Measurements from ENCODE around the gene ACTL9.

- TF ChIP-seq POLR2AphosphoS5 (IDR thresholded peaks at IDR 0.05; ENCODE audit: borderline replicate concordance, low read depth, low read length) (no peak), EZH2 (IDR thresholded peaks at IDR 0.05) (no peak)
Observed at GRCh38 chr19:8696993-8697392, 1.6 kb downstream of the ACTL9 start.

Data from SK-N-MC (cell line).